ENCODE results near the gene TMC4.
"Not testable (repeated sequence)": the region's sequence is repeated elsewhere in the genome, so short reads cannot be mapped to it uniquely, and the experiment has no call there.

The TMC4 gene

GRCh38 chr19:54203151-54203611 lies 30.2 kb upstream of the TMC4 start:
- DNase-seq (ENCODE audit: low read depth in 3 of 3, low spot score in 1 of 3), result no peak

GRCh38 chr19:54201980-54202379 lies 29.0 kb upstream of the TMC4 start:
- DNase-seq (ENCODE audit: low read depth in 3 of 3, low spot score in 1 of 3), result no peak

- no peak for DNase-seq (ENCODE audit: low read depth in 3 of 3, low spot score in 1 of 3)
Measured at GRCh38 chr19:54201172-54201701, 28.3 kb upstream of the TMC4 start.

- DNase-seq (ENCODE audit: low read depth in 3 of 3, low spot score in 1 of 3), result no peak
Measured at GRCh38 chr19:54199401-54199800, 26.4 kb upstream of the TMC4 start.

- DNase-seq (ENCODE audit: low read depth in 3 of 3, low spot score in 1 of 3), result no peak
Measured at GRCh38 chr19:54197121-54197520, 24.2 kb upstream of the TMC4 start.

GRCh38 chr19:54196536-54196935 lies 23.6 kb upstream of the TMC4 start:
- DNase-seq (ENCODE audit: low read depth in 3 of 3, low spot score in 1 of 3), result no peak

- DNase-seq (ENCODE audit: low read depth in 3 of 3, low spot score in 1 of 3), result not testable (repeated sequence)
Measured at GRCh38 chr19:54194463-54194862, 21.5 kb upstream of the TMC4 start.

DNA sequence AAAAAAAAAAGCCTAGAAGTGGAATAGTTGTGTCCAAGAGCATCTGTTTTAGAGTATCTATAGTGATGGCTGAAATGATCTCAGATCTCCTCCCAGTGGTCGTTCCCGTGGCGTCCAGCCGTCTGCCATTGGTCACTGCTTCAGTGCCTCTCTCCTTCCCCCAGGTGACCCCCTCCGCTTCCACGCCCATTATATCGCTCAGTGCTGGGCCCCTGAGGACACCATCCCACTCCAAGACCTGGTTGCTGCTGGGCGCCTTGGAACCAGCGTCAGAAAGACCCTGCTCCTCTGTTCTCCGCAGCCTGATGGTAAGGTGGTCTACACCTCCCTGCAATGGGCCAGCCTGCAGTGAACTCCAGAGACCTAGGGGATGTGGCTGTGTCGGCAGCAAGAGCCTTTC lies 20.1 kb upstream of the TMC4 start:
- no peak for DNase-seq (ENCODE audit: low read depth in 3 of 3, low spot score in 1 of 3)

DNA sequence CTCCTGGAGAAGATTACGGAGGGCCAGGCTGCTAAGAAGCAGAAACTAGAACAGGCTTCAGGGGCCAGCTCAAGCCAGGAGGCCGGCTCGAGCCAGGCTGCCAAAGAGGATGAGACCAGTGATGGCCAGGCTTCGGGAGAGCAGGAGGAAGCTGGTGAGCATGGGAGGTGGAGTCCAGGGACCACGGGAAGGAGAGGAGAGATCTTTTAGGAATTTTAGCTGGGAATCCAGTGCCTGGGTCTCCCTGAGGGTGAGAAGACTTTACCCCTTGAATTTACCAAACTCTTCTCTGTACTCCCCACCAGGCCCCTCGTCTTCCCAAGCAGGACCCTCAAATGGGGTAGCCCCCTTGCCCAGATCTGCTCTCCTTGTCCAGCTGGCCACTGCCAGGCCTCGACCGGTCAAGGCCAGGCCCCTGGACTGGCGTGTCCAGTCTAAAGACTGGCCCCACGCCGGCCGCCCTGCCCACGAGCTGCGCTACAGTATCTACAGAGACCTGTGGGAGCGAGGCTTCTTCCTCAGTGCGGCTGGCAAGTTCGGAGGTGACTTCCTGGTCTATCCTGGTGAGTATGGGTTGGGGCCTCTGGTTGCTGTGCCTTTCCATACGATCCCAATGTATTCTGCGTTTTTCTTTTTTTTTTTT lies 19.0 kb upstream of the TMC4 start:
- no peak for DNase-seq (ENCODE audit: low read depth in 3 of 3, low spot score in 1 of 3)

- DNase-seq (ENCODE audit: low read depth in 3 of 3, low spot score in 1 of 3), result peak; percentile 70 to 81 (median 75)
Measured at GRCh38 chr19:54191011-54191810, 18.3 kb upstream of the TMC4 start, which contains the start of gene TSEN34. Gene TSEN34, plus strand, starts transcription at chr19:54191308. Its CDS starts 57 bp downstream, at chr19:54191365.

GRCh38 chr19:54190503-54191010 lies 17.6 kb upstream of the TMC4 start:
- peak; percentile 99 to 100 (median 100) for DNase-seq (ENCODE audit: low read depth in 3 of 3, low spot score in 1 of 3)

GRCh38 chr19:54189735-54190502 lies 17.0 kb upstream of the TMC4 start:
- peak; percentile 99 to 100 (median 100) for DNase-seq (ENCODE audit: low read depth in 3 of 3, low spot score in 1 of 3)

DNA sequence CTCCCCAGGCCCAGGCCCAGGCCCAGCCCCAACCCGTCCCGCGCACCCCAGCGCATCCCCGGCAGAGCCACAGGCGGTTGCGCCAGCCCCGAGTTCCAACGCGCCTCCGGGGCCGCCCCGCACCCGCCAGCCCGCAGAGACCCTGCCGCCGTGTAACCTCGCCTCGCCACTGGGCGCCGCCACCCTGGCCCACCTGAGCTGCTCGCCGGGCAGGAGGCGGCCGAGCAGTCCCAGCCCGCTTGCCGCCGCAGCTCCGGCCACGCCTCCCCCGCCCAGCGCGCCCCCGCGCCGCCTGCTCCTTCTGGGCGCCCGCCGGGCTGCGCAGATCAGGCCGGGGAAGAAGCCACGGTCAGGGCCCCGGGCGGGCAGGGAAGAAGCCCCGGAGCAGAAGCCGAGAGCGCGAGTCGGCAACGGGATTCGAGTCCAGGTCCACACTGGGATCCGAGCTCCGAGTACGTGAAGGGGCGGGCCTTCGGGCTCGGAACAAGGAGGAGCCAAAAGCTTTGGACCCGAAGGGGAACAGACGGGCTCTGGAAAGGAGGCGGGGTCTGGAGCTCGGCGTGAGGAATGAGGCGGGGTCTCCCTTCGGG lies 16.3 kb upstream of the TMC4 start, which contains the start of gene MBOAT7:
Gene MBOAT7, minus strand, starts transcription at position 436 of the 590 bp plus-strand sequence. CDS start 1,072 bp downstream, outside the sequence.
- DNase-seq (ENCODE audit: low read depth in 3 of 3, low spot score in 1 of 3), result no peak

DNA sequence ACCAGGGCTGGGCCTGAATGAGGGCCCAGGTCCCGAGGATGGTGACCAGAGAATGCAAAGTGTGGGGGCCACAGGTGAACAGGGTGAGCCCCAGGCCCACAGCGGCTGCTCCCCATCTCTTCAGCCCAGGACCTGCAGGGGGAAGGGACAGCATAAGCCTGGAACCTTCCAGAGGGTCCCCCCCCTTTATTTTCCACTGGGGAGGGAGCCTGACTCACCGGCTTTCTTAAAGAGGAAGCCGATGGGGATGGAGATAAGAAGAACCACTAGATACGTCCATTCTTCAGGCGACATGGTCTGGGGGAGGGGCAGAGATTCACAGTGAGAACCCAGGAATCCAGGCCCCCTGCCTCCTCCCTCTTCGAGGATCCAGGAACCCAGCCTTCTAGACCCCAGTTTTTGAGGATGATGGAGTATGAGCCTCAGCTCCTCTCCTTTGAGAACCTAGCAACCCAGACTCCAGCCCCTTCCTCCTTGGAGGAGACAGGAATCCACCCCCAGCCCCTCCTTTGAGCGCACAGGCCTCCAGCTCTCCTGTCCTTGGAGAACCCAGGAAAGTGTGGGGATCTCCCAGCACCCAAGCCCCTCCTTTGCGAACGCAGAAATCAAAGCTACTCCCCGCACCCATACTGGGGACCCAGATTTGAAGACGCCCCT lies 15.4 kb upstream of the TMC4 start:
- DNase-seq (ENCODE audit: low read depth in 3 of 3, low spot score in 1 of 3), result peak in 1 of 3 donors; percentile 20

- DNase-seq (ENCODE audit: low read depth in 3 of 3, low spot score in 1 of 3), result no peak
Measured at GRCh38 chr19:54186934-54187381, 14.0 kb upstream of the TMC4 start.

DNA sequence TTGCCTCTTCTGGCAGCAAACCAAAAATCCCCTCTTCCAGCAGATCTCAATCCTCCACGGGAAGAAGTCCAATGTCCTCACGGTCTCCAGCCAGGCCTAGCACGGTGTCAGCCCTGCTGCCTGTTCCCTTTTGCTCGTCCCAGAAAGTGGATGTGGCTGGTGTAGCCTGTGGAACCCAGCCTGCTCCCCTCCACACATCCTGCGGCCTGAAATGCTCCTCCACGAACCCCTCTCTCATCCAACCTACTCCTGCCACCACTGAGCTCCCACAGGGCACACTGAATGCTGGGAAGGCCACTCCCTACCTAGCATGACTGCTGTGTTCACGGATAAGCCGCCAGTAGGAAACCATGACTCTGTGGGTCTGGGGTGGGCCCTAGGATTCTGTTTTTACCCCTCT lies 13.4 kb upstream of the TMC4 start:
- no peak for DNase-seq (ENCODE audit: low read depth in 3 of 3, low spot score in 1 of 3)

- no peak for DNase-seq (ENCODE audit: low read depth in 3 of 3, low spot score in 1 of 3)
Measured at GRCh38 chr19:54183431-54183830, 10.5 kb upstream of the TMC4 start.

- not testable (repeated sequence) for DNase-seq (ENCODE audit: low read depth in 3 of 3, low spot score in 1 of 3)
Measured at GRCh38 chr19:54181894-54182293, 8.9 kb upstream of the TMC4 start.

DNA sequence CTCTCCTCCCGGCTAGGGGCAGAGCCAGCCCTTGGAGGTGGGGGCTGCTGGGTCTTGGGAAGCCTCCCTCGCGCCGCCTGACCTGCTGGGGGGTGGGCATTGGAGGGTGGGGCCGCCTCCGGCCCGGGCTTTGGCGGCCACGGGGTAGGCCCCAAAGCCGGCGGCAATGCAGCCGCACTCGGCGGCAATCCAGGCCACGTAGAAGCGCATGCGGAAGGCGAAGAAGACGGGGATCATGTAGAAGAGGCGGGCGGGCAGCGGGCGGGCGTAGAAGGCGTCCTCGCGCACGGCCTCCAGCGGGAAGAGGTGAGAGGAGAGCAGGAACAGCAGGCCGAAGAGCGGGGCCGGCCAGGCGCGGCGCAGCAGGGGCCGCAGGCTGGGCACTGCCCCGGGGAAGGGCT lies 7.7 kb upstream of the TMC4 start:
- no peak for DNase-seq (ENCODE audit: low read depth in 3 of 3, low spot score in 1 of 3)

GRCh38 chr19:54179921-54180461 lies 7.0 kb upstream of the TMC4 start:
- no peak for DNase-seq (ENCODE audit: low read depth in 3 of 3, low spot score in 1 of 3)

Measured in stimulated activated CD4-positive, alpha-beta T cell treated with anti-CD3 and anti-CD28 coated beads, TNF-alpha, amount 100 ng/mL, for 1 hour (primary cell).